Osteocyte (in vitro differentiated cells): ENCODE data around the gene CDC123. TPM values are rescaled to one million over a fixed set of nuclear protein-coding genes. Genes with fewer than 3 reads are reported as not detected.

Source experiments
- DNase-seq: peaks from one replicate; pipeline ENCODE4 v3.0.0; 2021; ENCODE audit warnings: mixed read lengths; ENCODE audit not compliant: unreplicated experiment; ENCODE audit errors: extremely low spot score
- H3K27ac Mint-ChIP-seq: one replicate; pipeline ENCODE4 v1.8.0; 2021; ENCODE audit warnings: mild to moderate bottlenecking, mixed read lengths; ENCODE audit not compliant: unreplicated experiment
- H3K27me3 Mint-ChIP-seq: one replicate; pipeline ENCODE4 v1.8.0; 2021; ENCODE audit warnings: mixed read lengths; ENCODE audit not compliant: unreplicated experiment
- H3K36me3 Mint-ChIP-seq: one replicate; pipeline ENCODE4 v1.8.0; 2021; ENCODE audit warnings: mixed read lengths; ENCODE audit not compliant: unreplicated experiment
- H3K4me1 Mint-ChIP-seq: one replicate; pipeline ENCODE4 v1.8.0; 2021; ENCODE audit warnings: mixed read lengths; ENCODE audit not compliant: unreplicated experiment
- H3K4me3 Mint-ChIP-seq: one replicate; pipeline ENCODE4 v1.8.0; 2021; ENCODE audit warnings: mild to moderate bottlenecking, moderate library complexity, mixed read lengths; ENCODE audit not compliant: unreplicated experiment
- H3K9me3 Mint-ChIP-seq: one replicate; pipeline ENCODE4 v1.8.0; 2021; ENCODE audit warnings: mixed read lengths; ENCODE audit not compliant: unreplicated experiment
- total RNA-seq: library from RNA; stranded (reverse); gene quantifications from 2 replicates; pipeline ENCODE4 v1.2.1, GENCODE V29; 2021
- TF ChIP-seq, protein P1 (sequence below): fragments of 200-600 bp; sonication (generic); IDR thresholded peaks from 2 replicates; pipeline ENCODE4 v1.5.0; 2021; ENCODE audit warnings: antibody characterized with exemption, mild to moderate bottlenecking, moderate library complexity

The CDC123 gene
- total RNA-seq, 1 donor from 2014 or later = 68.5 TPM

DNA sequence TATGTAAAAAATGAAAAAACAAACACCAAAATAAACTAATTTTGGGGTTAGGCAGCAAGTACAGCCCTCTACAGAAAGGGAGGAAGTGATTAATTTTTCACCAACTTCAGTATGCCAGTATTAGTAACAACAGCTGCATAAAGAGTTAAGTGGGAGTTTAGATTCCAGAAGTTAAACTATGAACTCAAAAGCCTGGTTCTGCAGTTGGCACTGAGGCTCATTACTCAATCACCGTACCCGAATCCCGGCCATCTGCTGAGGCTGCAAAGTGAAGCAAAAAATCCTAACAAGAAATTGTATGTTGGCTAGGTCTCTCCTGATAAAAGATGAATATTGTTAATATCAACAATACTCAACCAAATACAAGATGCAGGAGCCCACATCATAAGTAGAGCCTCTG is 4.3 kb upstream of the CDC123 start:
- DNase-seq = no peak
- no peaks in the 10 kb centered on the region for H3K9me3 Mint-ChIP-seq
- H3K27ac Mint-ChIP-seq = no peak overlapping the region
- no peak overlapping the region for H3K4me3 Mint-ChIP-seq
- peaks cover 24% of the 10 kb centered on the region for H3K4me1 Mint-ChIP-seq
- no peaks in the 10 kb centered on the region for H3K27me3 Mint-ChIP-seq
- TF ChIP-seq, protein P1, sequence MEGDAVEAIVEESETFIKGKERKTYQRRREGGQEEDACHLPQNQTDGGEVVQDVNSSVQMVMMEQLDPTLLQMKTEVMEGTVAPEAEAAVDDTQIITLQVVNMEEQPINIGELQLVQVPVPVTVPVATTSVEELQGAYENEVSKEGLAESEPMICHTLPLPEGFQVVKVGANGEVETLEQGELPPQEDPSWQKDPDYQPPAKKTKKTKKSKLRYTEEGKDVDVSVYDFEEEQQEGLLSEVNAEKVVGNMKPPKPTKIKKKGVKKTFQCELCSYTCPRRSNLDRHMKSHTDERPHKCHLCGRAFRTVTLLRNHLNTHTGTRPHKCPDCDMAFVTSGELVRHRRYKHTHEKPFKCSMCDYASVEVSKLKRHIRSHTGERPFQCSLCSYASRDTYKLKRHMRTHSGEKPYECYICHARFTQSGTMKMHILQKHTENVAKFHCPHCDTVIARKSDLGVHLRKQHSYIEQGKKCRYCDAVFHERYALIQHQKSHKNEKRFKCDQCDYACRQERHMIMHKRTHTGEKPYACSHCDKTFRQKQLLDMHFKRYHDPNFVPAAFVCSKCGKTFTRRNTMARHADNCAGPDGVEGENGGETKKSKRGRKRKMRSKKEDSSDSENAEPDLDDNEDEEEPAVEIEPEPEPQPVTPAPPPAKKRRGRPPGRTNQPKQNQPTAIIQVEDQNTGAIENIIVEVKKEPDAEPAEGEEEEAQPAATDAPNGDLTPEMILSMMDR = no peak
- peaks cover 11% of the 10 kb centered on the region for H3K36me3 Mint-ChIP-seq

DNA sequence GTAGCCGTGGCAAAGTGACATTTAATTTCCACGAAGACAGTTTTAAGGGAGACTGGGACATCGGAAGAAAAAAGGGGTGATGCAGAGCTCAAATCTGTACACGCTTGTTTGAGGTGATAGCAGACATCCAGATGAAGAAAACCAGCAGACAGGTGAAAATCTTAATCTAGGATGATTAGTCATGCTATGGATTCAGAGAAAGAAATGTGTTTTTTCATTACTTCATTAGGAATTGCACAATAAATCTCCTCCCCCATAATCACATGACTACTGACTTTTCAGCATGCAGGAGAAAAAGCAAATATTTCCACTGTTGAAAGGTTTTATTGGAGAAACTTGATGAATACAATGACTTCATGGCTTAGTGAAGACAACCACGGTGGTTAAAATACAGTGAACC is 2.8 kb upstream of the CDC123 start:
- TF ChIP-seq, protein P1 = no peak
- peaks cover 34% of the 10 kb centered on the region for H3K4me1 Mint-ChIP-seq
- H3K27ac Mint-ChIP-seq = peak overlapping the region; percentile 19
- H3K36me3 Mint-ChIP-seq = peaks cover 4% of the 10 kb centered on the region
- H3K27me3 Mint-ChIP-seq = no peaks in the 10 kb centered on the region
- H3K9me3 Mint-ChIP-seq = no peaks in the 10 kb centered on the region
- H3K4me3 Mint-ChIP-seq = no peak overlapping the region
- no peak for DNase-seq

DNA sequence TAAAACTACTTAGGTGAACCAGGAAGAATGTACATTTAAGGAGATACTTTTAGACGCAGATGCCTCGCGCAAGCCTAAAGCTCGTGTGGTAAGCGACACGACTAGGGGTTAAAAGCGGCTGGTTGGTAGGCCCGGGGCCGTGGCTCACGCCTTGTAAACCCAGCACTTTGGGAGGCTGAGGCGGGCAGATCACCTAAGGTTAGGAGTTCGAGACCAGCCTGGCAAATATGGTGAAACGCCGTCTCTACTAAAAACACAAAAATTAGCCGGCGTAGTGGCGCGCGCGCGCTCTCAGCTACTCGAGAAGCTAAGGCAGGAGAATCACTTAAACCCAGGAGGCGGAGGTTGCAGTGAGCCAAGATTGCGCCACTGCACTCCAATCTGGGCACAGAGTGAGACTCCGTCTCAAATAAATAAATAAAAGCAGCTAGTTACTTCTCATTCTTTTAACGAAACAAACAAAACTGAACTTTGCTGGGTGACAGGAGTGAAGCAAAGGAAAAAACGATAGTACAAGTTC is 1.2 kb upstream of the CDC123 start:
- H3K9me3 Mint-ChIP-seq = no peaks in the 10 kb centered on the region
- DNase-seq = no peak
- no peaks in the 10 kb centered on the region for H3K27me3 Mint-ChIP-seq
- H3K27ac Mint-ChIP-seq = peak overlapping the region; percentile 99
- peaks cover 36% of the 10 kb centered on the region for H3K4me1 Mint-ChIP-seq
- peak overlapping the region; percentile 96 for H3K4me3 Mint-ChIP-seq
- TF ChIP-seq, protein P1 = no peak
- H3K36me3 Mint-ChIP-seq = peaks cover 9% of the 10 kb centered on the region

DNA sequence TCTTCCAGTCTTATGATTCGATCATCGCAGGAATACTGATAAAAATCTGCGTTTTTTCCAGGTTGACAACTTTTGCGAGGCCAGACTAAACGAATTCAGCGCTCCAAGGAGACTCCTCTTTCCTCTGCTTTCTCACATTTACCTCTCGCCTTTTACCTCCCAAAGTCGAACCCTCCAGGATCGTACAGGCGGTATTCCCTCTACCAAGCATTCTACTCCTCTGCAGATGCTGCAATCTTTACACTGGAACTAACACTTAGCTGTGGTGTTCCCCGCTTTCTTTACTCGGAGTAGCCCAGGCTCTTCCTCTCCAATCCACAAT is 746 bp upstream of the CDC123 start:
- Mint-ChIP-seq H3K9me3 (no peaks in the 10 kb centered on the region), H3K27me3 (no peaks in the 10 kb centered on the region), H3K27ac (peak overlapping the region; percentile 99), H3K4me3 (peak overlapping the region; percentile 96), H3K4me1 (peaks cover 36% of the 10 kb centered on the region), H3K36me3 (peaks cover 9% of the 10 kb centered on the region)
- DNase-seq = no peak
- TF ChIP-seq, protein P1 = no peak

GRCh38 chr10:12196531-12197211 is 683 bp downstream of the CDC123 start:
- no peak for DNase-seq
- Mint-ChIP-seq H3K4me1 (peaks cover 34% of the 10 kb centered on the region), H3K27me3 (no peaks in the 10 kb centered on the region), H3K36me3 (peaks cover 16% of the 10 kb centered on the region), H3K27ac (peak overlapping the region; percentile 99), H3K4me3 (peak overlapping the region; percentile 96), H3K9me3 (no peaks in the 10 kb centered on the region)
- TF ChIP-seq, protein P1 = no peak
